Mesenchymal stem cell (in vitro differentiated cells and primary cell): ENCODE data around the gene TRAPPC2.

Experiments used
- DNase-seq: peaks from one replicate; pipeline ENCODE4 v3.0.0-alpha.2; 2013
- H2AFZ ChIP-seq: one replicate; pipeline ENCODE4 v1.6.1; 2013; ENCODE audit warnings: low read depth, mild to moderate bottlenecking, control low read depth, inconsistent platforms, low read length, moderate library complexity
- H2AK5ac ChIP-seq: 2 replicates; pipeline ENCODE4 v1.6.1; 2013; ENCODE audit warnings: low read length, moderate library complexity, mild to moderate bottlenecking, inconsistent platforms; ENCODE audit not compliant: severe bottlenecking
- H2BK120ac ChIP-seq: one replicate; pipeline ENCODE4 v1.6.1; 2013; ENCODE audit warnings: low read depth, mild to moderate bottlenecking, inconsistent platforms, low read length, moderate library complexity
- H2BK12ac ChIP-seq, 2 experiments: one replicate each; pipeline ENCODE4 v1.6.1; 2013; ENCODE audit warnings: inconsistent platforms in 2 of 2, low read length in 2 of 2, mild to moderate bottlenecking in 2 of 2, moderate library complexity in 2 of 2, control low read depth in 1 of 2
- H2BK15ac ChIP-seq: one replicate; pipeline ENCODE4 v1.6.1; 2013; ENCODE audit warnings: mild to moderate bottlenecking, low read depth, inconsistent platforms; ENCODE audit not compliant: poor library complexity, severe bottlenecking
- H2BK5ac ChIP-seq: 2 replicates; pipeline ENCODE4 v1.6.1; 2013; ENCODE audit warnings: low read depth, mild to moderate bottlenecking, low read length, control low read depth, inconsistent platforms; ENCODE audit not compliant: poor library complexity, severe bottlenecking
- H3K14ac ChIP-seq, 2 experiments: one replicate each; pipeline ENCODE4 v1.6.1; 2013; ENCODE audit warnings: inconsistent platforms in 2 of 2, low read length in 2 of 2, control low read depth in 1 of 2, mild to moderate bottlenecking in 1 of 2, moderate library complexity in 1 of 2
- H3K18ac ChIP-seq, 2 experiments: one replicate each; pipeline ENCODE4 v1.6.1; 2013; ENCODE audit warnings: inconsistent platforms in 2 of 2, low read length in 2 of 2, control low read depth in 1 of 2, low read depth in 1 of 2, mild to moderate bottlenecking in 1 of 2
- H3K23ac ChIP-seq, 2 experiments: one replicate each; pipeline ENCODE4 v1.6.1; 2013; ENCODE audit warnings: inconsistent platforms in 2 of 2, low read length in 2 of 2, mild to moderate bottlenecking in 2 of 2, moderate library complexity in 2 of 2, control low read depth in 1 of 2
- H3K27ac ChIP-seq: 2 replicates; pipeline ENCODE4 v1.5.1; 2013; ENCODE audit warnings: mild to moderate bottlenecking, moderate library complexity, low read length, control low read depth, inconsistent platforms; ENCODE audit not compliant: poor library complexity, severe bottlenecking
- H3K27me3 ChIP-seq, 2 experiments: 2 replicates each; pipeline versions ENCODE4 v1.6.1 to v1.7.0; 2013; ENCODE audit warnings: low read length in 2 of 2, mild to moderate bottlenecking in 2 of 2, moderate library complexity in 2 of 2, control low read depth in 1 of 2, inconsistent platforms in 1 of 2; ENCODE audit not compliant: control insufficient read depth in 1 of 2, insufficient read depth in 1 of 2
- H3K36me3 ChIP-seq, 2 experiments: 2 replicates each; pipeline versions ENCODE4 v1.6.1 to v1.7.0; 2013; ENCODE audit warnings: low read length in 2 of 2, control low read depth in 1 of 2, inconsistent platforms in 1 of 2, low read depth in 1 of 2, mild to moderate bottlenecking in 1 of 2; ENCODE audit not compliant: insufficient read depth in 2 of 2, control insufficient read depth in 1 of 2
- H3K4ac ChIP-seq, 2 experiments: one replicate each; pipeline ENCODE4 v1.6.1; 2013; ENCODE audit warnings: inconsistent platforms in 2 of 2, low read length in 2 of 2, mild to moderate bottlenecking in 2 of 2, moderate library complexity in 2 of 2, control low read depth in 1 of 2, low read depth in 1 of 2
- H3K4me1 ChIP-seq: 2 replicates; pipeline ENCODE4 v1.6.1; 2013; ENCODE audit warnings: low read depth, low read length, control low read depth; ENCODE audit not compliant: control insufficient read depth, insufficient read depth
- H3K4me2 ChIP-seq: 2 replicates; pipeline ENCODE4 v1.6.1; 2013; ENCODE audit warnings: low read length, mild to moderate bottlenecking, inconsistent platforms; ENCODE audit not compliant: poor library complexity, severe bottlenecking
- H3K4me3 ChIP-seq, 2 experiments: 2 replicates each; pipeline versions ENCODE4 v1.5.1 to v1.7.0; 2013; ENCODE audit warnings: low read length in 2 of 2, mild to moderate bottlenecking in 2 of 2, control low read depth in 1 of 2, low read depth in 1 of 2; ENCODE audit not compliant: insufficient read depth in 1 of 2
- H3K79me1 ChIP-seq: replicated peaks from 2 replicates; pipeline ENCODE4 v1.6.1; 2013; ENCODE audit warnings: mild to moderate bottlenecking, control low read depth, low read length, inconsistent platforms; ENCODE audit not compliant: poor library complexity, severe bottlenecking
- H3K9ac ChIP-seq: 2 replicates; pipeline ENCODE4 v1.7.0; 2013; ENCODE audit warnings: mild to moderate bottlenecking, low read length, moderate library complexity
- H3K9me3 ChIP-seq: 2 replicates; pipeline ENCODE4 v1.7.0; 2013; ENCODE audit warnings: mild to moderate bottlenecking, low read length; ENCODE audit not compliant: control insufficient read depth
- H4K8ac ChIP-seq: one replicate; pipeline ENCODE4 v1.6.1; 2013; ENCODE audit warnings: inconsistent platforms, mild to moderate bottlenecking, low read length, moderate library complexity
- H4K91ac ChIP-seq: one replicate; pipeline ENCODE4 v1.6.1; 2013; ENCODE audit warnings: mild to moderate bottlenecking, low read length, inconsistent platforms
- WGBS: methylation state at CpG from one replicate; pipeline ENCODE4 v1.1.7; 2013; ENCODE audit warnings: mixed read lengths; 5-methylcytosine and 5-hydroxymethylcytosine counted together

The TRAPPC2 gene

GRCh38 chrX:13754765-13755164 lies 20.3 kb upstream of the TRAPPC2 start:
- Histone ChIP-seq H3K36me3 (peaks cover 7 to 81% of the 10 kb centered on the region in 2 experiments), H2AK5ac (no peak overlapping the region), H3K18ac (no peak overlapping the region), H2BK5ac (no peak overlapping the region), H4K8ac (no peak overlapping the region), H3K4me1 (no peaks in the 10 kb centered on the region), H3K27ac (no peak overlapping the region), H2BK12ac (no peak overlapping the region), H3K4me2 (no peak overlapping the region), H3K27me3 (peaks cover 0 to 5% of the 10 kb centered on the region in 2 experiments), H3K4me3 (no peak overlapping the region), H3K4ac (no peak overlapping the region), H3K23ac (no peak overlapping the region), H2AFZ (no peak overlapping the region), H3K9me3 (no peaks in the 10 kb centered on the region), H3K14ac (no peak overlapping the region), H3K9ac (no peak overlapping the region), H2BK120ac (no peak overlapping the region), H2BK15ac (no peak overlapping the region), H4K91ac (no peak overlapping the region), H3K79me1 (peaks cover 5% of the 10 kb centered on the region)
- DNase-seq = no peak
- 100% methylated on average over 1 of the region's 1 CpG for WGBS

GRCh38 chrX:13752646-13753045 lies 18.2 kb upstream of the TRAPPC2 start:
- Histone ChIP-seq H3K9me3 (no peaks in the 10 kb centered on the region), H3K18ac (no peak overlapping the region), H2AK5ac (no peak overlapping the region), H2BK12ac (no peak overlapping the region), H4K91ac (no peak overlapping the region), H3K4me2 (no peak overlapping the region), H2BK5ac (no peak overlapping the region), H3K79me1 (peaks cover 5% of the 10 kb centered on the region), H3K4me3 (no peak overlapping the region), H2AFZ (no peak overlapping the region), H3K23ac (no peak overlapping the region), H3K9ac (no peak overlapping the region), H3K4me1 (no peaks in the 10 kb centered on the region), H3K36me3 (peaks cover 8 to 66% of the 10 kb centered on the region in 2 experiments), H4K8ac (no peak overlapping the region), H2BK15ac (no peak overlapping the region), H3K27ac (no peak overlapping the region), H3K4ac (no peak overlapping the region), H3K27me3 (peaks cover 0 to 5% of the 10 kb centered on the region in 2 experiments), H3K14ac (no peak overlapping the region), H2BK120ac (no peak overlapping the region)
- no peak for DNase-seq
- WGBS = 97% methylated on average over 3 of the region's 3 CpGs

- Histone ChIP-seq H2AK5ac (no peak overlapping the region), H3K9ac (peak overlapping the region; percentile 16), H2BK120ac (no peak overlapping the region), H3K4me2 (no peak overlapping the region), H4K91ac (no peak overlapping the region), H3K9me3 (no peaks in the 10 kb centered on the region), H2BK12ac (no peak overlapping the region), H2AFZ (no peak overlapping the region), H3K4me1 (no peaks in the 10 kb centered on the region), H2BK15ac (no peak overlapping the region), H3K4me3 (no peak overlapping the region), H3K79me1 (peaks cover 5% of the 10 kb centered on the region), H4K8ac (no peak overlapping the region), H3K27me3 (peaks cover 0 to 5% of the 10 kb centered on the region in 2 experiments), H3K27ac (no peak overlapping the region), H3K18ac (no peak overlapping the region), H3K23ac (no peak overlapping the region), H3K14ac (no peak overlapping the region), H2BK5ac (no peak overlapping the region), H3K4ac (no peak overlapping the region), H3K36me3 (peaks cover 8 to 61% of the 10 kb centered on the region in 2 experiments)
- DNase-seq = no peak
- WGBS = 100% methylated on average over 1 of the region's 3 CpGs
Measured at GRCh38 chrX:13752141-13752540, 17.7 kb upstream of the TRAPPC2 start.

- no peak overlapping the region for H3K14ac ChIP-seq
- no peak overlapping the region for H4K8ac ChIP-seq
- no peak overlapping the region for H3K4me2 ChIP-seq
- H3K9me3 ChIP-seq = no peaks in the 10 kb centered on the region
- no peak overlapping the region for H4K91ac ChIP-seq
- peaks cover 3% of the 10 kb centered on the region for H3K79me1 ChIP-seq
- H3K36me3 ChIP-seq = peaks cover 3 to 63% of the 10 kb centered on the region in 2 experiments
- H2BK5ac ChIP-seq = no peak overlapping the region
- no peak overlapping the region for H3K27ac ChIP-seq
- H3K23ac ChIP-seq = no peak overlapping the region
- no peak overlapping the region for H3K9ac ChIP-seq
- no peak overlapping the region for H2BK12ac ChIP-seq
- H3K27me3 ChIP-seq = peaks cover 0 to 10% of the 10 kb centered on the region in 2 experiments
- H3K18ac ChIP-seq = no peak overlapping the region
- H2AFZ ChIP-seq = no peak overlapping the region
- no peak overlapping the region for H3K4ac ChIP-seq
- no peak overlapping the region for H2BK120ac ChIP-seq
- H3K4me1 ChIP-seq = no peaks in the 10 kb centered on the region
- H2AK5ac ChIP-seq = no peak overlapping the region
- H3K4me3 ChIP-seq = no peak overlapping the region
- H2BK15ac ChIP-seq = no peak overlapping the region
- DNase-seq = no peak
Measured at GRCh38 chrX:13750812-13751211, 16.4 kb upstream of the TRAPPC2 start.
